ENCODE measurements around the gene CENPF. TPM values are rescaled to one million over a fixed set of nuclear protein-coding genes. Genes with fewer than 3 reads are reported as not detected.

CENPF gene
- total RNA-seq, 1 experiment from 2014 or later = 144 TPM

DNA sequence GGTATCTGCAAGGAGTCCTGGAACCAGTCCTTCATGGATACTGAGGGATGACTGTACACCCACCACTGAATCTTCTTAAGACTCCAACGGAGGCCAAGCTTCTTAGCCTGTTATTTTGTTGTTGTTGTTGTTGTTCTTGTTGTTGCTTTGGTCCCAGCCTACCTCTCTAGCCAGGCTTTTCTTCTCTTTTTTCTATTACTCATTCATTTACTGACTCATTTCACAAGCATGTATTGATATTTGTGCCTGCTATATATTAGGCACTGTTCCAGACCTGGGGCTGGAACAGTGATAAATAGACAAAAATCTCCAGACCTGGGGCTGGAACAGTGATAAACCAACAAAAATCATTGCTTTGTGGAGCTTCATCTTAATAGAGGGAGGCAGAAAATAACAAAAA, 20.4 kb downstream of the CENPF start:
- no TSS peak for BruUV-seq (replicated peaks)
- DNase-seq = no peak
- H3K4me3 Mint-ChIP-seq (ENCODE audit: low read depth, unreplicated experiment) = no peak overlapping the region
- H3K27ac Mint-ChIP-seq (ENCODE audit: unreplicated experiment) = no peak overlapping the region
- H3K9me3 Mint-ChIP-seq (ENCODE audit: low read depth, unreplicated experiment) = no peaks in the 10 kb centered on the region
- TF ChIP-seq, protein P1, sequence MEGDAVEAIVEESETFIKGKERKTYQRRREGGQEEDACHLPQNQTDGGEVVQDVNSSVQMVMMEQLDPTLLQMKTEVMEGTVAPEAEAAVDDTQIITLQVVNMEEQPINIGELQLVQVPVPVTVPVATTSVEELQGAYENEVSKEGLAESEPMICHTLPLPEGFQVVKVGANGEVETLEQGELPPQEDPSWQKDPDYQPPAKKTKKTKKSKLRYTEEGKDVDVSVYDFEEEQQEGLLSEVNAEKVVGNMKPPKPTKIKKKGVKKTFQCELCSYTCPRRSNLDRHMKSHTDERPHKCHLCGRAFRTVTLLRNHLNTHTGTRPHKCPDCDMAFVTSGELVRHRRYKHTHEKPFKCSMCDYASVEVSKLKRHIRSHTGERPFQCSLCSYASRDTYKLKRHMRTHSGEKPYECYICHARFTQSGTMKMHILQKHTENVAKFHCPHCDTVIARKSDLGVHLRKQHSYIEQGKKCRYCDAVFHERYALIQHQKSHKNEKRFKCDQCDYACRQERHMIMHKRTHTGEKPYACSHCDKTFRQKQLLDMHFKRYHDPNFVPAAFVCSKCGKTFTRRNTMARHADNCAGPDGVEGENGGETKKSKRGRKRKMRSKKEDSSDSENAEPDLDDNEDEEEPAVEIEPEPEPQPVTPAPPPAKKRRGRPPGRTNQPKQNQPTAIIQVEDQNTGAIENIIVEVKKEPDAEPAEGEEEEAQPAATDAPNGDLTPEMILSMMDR (IDR thresholded peaks at IDR 0.05; ENCODE audit: unreplicated experiment) = no peak
- peaks cover 8% of the 10 kb centered on the region for H3K4me1 Mint-ChIP-seq (ENCODE audit: low read depth, unreplicated experiment)
- H3K36me3 Mint-ChIP-seq (ENCODE audit: insufficient read depth, unreplicated experiment) = peaks cover 26% of the 10 kb centered on the region
- intact Hi-C loops (cut with micrococcal nuclease; ENCODE audit: unreplicated experiment) = no loop called here
- no peaks in the 10 kb centered on the region for H3K27me3 Mint-ChIP-seq (ENCODE audit: unreplicated experiment)
- CTCF ChIA-PET = no interaction called here

DNA sequence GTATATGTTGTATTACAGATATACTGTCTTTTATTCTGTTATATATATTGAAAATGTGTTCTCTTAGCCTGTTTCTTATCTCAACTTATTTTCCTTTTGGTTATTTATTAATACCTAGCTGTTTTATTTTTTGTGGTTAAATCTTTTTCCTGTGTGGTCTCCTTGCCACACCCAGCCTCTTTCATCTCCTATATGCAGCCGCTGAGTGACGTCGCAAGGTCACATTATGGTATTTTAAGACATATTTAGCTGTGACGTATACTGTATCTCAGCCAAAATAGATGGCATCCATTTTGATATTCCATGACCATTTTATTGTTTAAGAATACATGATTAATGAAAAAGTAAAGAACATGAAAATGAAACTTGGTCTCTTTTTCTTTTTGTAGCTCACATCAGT, 29.1 kb downstream of the CENPF start:
- CTCF ChIA-PET = no interaction called here
- H3K27ac Mint-ChIP-seq (ENCODE audit: unreplicated experiment) = no peak overlapping the region
- TF ChIP-seq, protein P1 (IDR thresholded peaks at IDR 0.05; ENCODE audit: unreplicated experiment) = no peak
- H3K4me1 Mint-ChIP-seq (ENCODE audit: low read depth, unreplicated experiment) = no peaks in the 10 kb centered on the region
- intact Hi-C loops (cut with micrococcal nuclease; ENCODE audit: unreplicated experiment) = no loop called here
- no peaks in the 10 kb centered on the region for H3K9me3 Mint-ChIP-seq (ENCODE audit: low read depth, unreplicated experiment)
- H3K4me3 Mint-ChIP-seq (ENCODE audit: low read depth, unreplicated experiment) = no peak overlapping the region
- no peak for DNase-seq
- BruUV-seq (replicated peaks) = no TSS peak
- H3K36me3 Mint-ChIP-seq (ENCODE audit: insufficient read depth, unreplicated experiment) = peaks cover 29% of the 10 kb centered on the region
- H3K27me3 Mint-ChIP-seq (ENCODE audit: unreplicated experiment) = no peaks in the 10 kb centered on the region

DNA sequence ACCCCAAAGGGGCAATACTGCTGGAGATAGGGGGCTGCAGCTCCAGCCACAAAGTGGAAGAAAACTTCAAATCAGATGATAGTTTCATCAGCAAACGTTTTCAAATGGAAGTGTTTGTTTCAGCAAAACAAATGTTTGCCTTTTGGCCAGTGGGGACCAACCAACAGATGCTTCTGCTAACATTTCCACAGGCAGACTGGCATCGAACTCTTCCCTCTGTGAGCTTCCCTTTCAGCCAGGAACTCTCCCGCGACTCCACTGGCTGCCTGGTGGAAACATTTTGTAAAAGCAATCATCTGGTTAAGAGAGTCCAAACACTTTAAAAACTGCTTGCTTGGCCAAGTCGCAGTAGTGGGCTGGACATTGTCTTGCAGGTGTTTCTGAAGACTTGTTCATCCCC, 30.7 kb downstream of the CENPF start:
- Mint-ChIP-seq H3K27me3 (ENCODE audit: unreplicated experiment) (no peaks in the 10 kb centered on the region), H3K36me3 (ENCODE audit: insufficient read depth, unreplicated experiment) (peaks cover 40% of the 10 kb centered on the region), H3K4me1 (ENCODE audit: low read depth, unreplicated experiment) (no peaks in the 10 kb centered on the region), H3K27ac (ENCODE audit: unreplicated experiment) (no peak overlapping the region), H3K4me3 (ENCODE audit: low read depth, unreplicated experiment) (no peak overlapping the region), H3K9me3 (ENCODE audit: low read depth, unreplicated experiment) (no peaks in the 10 kb centered on the region)
- TF ChIP-seq, protein P1 (IDR thresholded peaks at IDR 0.05; ENCODE audit: unreplicated experiment) = no peak
- intact Hi-C loops (cut with micrococcal nuclease; ENCODE audit: unreplicated experiment) = no loop called here
- CTCF ChIA-PET = no interaction called here
- no TSS peak for BruUV-seq (replicated peaks)
- no peak for DNase-seq

DNA sequence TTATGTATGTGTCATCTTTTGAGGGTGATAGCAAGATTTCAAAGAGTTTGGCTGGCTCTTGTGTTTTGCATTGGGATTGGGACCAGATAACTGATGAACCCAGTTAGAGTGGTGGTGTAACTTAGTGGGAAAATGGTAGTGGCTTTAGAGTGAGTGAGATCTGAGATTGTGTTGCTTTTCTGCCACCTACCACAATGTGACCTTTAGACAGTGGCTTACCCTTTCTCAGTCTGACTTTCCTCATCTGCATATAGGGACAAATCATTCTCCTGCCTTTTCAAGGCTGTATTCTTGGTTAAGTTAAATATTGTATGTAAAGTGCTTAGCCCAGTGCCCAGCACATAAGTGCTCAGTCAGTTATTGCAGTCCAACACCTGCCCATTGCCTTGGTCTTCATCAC, 31.3 kb downstream of the CENPF start:
- peaks cover 35% of the 10 kb centered on the region for H3K36me3 Mint-ChIP-seq (ENCODE audit: insufficient read depth, unreplicated experiment)
- H3K27me3 Mint-ChIP-seq (ENCODE audit: unreplicated experiment) = no peaks in the 10 kb centered on the region
- BruUV-seq (replicated peaks) = no TSS peak
- TF ChIP-seq, protein P1 (IDR thresholded peaks at IDR 0.05; ENCODE audit: unreplicated experiment) = no peak
- intact Hi-C loops (cut with micrococcal nuclease; ENCODE audit: unreplicated experiment) = no loop called here
- H3K9me3 Mint-ChIP-seq (ENCODE audit: low read depth, unreplicated experiment) = no peaks in the 10 kb centered on the region
- DNase-seq = no peak
- no peak overlapping the region for H3K4me3 Mint-ChIP-seq (ENCODE audit: low read depth, unreplicated experiment)
- H3K27ac Mint-ChIP-seq (ENCODE audit: unreplicated experiment) = no peak overlapping the region
- CTCF ChIA-PET = no interaction called here
- H3K4me1 Mint-ChIP-seq (ENCODE audit: low read depth, unreplicated experiment) = no peaks in the 10 kb centered on the region

All from Calu3 (cell line).